ENCODE measurements around the gene TSSK2.
"Not testable (repeated sequence)": the region's sequence is repeated elsewhere in the genome, so short reads cannot be mapped to it uniquely, and the experiment has no call there.

Gene TSSK2

DNA sequence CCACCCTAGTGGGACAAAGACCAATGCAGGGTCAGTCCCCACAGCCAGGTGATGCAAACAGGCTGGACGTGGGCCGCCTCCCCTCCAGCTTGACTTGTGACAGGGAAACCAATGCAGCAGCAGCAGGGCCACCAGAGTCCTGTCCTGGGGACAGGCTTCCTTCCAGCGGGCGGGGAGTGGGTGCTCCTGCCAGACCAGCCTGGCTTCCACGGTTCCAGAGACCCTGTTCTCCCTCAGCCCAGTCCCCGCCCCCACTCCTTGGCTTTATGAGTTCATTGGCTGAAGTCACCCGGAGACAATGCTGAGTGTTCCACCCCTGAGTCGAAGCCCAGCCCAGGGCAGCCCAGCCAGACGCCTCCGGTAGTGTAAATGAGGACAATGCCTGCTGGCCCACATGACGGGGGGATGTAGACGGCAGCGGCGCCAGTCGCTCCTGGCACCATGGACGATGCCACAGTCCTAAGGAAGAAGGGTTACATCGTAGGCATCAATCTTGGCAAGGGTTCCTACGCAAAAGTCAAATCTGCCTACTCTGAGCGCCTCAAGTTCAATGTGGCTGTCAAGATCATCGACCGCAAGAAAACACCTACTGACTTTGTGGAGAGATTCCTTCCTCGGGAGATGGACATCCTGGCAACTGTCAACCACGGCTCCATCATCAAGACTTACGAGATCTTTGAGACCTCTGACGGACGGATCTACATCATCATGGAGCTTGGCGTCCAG lies at the start of gene TSSK2:
Gene TSSK2, plus strand, starts transcription at position 350 of the 726 bp plus-strand sequence. Its CDS starts 92 bp downstream, at position 442.
- no peak for DNase-seq

DNA sequence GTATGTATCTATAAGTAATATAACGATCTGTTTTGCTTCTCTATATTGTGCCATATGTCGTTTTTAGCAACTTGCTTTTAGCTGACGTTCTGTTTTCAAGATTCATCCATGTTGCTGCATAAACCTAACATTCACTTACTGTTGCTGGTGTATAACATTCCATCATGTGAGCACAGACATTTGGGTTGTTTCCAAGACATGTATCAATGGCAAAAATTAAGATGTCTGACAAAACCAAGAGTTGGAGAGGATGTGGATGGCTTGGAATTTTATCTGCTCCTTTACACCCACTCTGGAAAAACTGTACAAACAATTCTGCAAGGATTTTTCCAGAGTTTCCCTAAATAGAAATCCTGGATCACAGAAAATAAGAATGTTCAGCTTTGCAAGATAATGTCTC lies 49.8 kb upstream of the TSSK2 start:
- DNase-seq = no peak

- no peak for DNase-seq
These were observed 49.0 kb upstream of the TSSK2 start for GRCh38 chr22:19082101-19082500.

DNA sequence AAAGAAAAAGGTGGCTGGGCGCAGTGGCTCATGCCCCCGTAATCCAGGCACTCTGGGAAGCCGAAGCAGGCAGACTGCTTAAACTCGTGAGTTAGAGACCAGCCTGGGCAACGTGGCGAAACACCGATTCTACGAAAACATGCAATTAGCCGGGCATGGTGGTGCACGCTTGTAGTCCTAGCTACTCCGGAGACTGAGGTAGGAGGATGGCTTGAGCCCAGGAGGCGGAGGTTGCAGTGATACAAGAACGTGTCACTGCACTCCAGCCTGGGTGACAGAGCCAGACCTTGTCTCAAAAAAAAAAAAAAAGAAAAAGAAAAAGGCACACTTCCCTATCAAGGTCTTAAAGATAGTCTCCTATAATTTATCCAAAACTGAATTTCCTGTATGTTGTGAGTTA lies 48.3 kb upstream of the TSSK2 start:
- no peak for DNase-seq

DNA sequence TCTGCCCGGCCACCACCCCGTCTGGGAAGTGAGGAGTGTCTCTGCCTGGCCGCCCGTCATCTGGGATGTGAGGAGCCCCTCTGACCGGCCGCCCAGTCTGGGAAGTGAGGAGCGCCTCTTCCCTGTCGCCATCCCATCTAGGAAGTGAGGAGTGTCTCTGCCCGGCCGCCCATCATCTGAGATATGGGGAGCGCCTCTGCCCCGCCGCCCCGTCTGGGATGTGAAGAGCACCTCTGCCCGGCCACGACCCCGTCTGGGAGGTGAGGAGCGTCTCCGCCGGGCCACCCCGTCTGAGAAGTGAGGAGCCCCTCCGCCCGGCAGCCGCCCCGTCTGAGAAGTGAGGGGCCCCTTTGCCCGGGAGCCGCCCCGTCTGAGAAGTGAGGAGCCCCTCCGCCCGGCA lies 47.0 kb upstream of the TSSK2 start:
- not testable (repeated sequence) for DNase-seq

DNA sequence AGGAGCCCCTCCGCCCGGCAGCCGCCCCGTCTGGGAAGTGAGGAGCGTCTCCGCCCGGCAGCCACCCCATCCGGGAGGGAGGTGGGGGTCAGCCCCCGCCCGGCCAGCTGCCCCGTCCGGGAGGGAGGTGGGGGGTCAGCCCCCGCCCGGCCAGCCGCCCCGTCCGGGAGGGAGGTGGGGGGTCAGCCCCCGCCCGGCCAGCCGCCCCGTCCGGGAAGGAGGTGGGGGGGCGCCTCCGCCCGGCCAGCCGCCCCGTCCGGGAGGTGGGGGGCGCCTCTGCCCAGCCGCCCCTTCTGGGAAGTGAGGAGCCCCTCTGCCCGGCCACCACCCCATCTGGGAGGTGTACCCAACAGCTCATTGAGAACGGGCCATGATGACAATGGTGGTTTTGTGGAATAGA lies 46.5 kb upstream of the TSSK2 start:
- not testable (repeated sequence) for DNase-seq

DNA sequence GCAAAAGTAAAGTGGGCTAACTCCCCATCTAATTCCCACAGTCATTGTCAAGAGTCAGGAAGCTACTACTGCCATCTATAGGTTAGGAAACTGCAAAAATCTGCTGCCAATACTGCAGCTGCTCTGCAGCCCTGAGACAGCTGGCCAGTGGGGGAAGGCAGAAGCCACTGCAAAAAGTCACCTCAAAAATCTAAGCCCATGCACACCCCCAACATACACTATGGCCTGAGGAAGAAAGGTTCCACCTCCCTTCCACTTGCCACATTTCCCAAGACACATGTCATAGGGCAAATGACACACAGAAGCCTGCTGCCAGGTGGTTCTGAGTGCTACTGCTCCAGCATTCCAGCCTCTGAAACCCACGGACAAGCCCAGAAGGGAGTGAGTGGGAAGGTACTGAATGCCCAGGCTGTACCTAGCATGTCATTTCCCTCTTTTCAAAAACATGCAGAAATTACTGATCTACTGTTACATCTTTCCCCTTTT lies 45.8 kb upstream of the TSSK2 start:
- DNase-seq = no peak

DNA sequence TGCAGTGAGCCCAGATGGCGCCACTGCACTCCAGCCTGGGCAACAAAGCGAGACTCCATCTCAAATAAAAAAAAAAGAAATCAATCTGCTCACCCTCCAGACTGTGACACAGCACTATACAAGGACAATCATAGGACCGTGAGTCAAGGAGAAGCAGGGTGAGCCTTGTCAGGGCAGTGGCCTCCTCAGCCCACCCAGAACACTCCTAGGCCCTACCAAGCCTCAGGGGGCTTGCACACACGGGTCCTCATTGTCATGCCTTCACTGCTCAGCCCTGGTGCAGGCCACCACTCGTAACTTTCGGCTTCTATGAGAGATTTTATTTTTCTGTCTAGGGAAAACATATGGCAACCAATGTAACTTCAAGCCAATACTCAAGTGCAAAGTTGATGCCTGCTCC lies 44.7 kb upstream of the TSSK2 start:
- DNase-seq = no peak

DNA sequence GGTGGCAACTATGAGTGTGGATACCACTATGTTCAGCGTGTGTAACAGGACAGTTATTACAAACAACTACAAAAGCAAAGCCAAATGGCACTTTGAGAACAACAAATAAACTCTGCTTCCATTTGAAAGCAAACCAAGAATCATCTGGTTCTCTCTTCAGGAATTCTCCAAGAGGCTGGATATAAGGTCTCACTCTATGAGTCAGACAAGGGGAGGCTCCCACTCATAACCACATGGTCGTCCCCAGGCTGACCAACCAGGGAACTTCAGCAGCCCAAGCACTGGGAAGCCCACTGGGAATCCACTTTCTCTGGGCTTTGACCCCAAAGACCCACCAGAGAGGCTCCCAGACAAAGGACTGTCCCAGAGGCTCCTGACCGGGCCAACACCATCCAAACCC lies 44.2 kb upstream of the TSSK2 start:
- no peak for DNase-seq

DNA sequence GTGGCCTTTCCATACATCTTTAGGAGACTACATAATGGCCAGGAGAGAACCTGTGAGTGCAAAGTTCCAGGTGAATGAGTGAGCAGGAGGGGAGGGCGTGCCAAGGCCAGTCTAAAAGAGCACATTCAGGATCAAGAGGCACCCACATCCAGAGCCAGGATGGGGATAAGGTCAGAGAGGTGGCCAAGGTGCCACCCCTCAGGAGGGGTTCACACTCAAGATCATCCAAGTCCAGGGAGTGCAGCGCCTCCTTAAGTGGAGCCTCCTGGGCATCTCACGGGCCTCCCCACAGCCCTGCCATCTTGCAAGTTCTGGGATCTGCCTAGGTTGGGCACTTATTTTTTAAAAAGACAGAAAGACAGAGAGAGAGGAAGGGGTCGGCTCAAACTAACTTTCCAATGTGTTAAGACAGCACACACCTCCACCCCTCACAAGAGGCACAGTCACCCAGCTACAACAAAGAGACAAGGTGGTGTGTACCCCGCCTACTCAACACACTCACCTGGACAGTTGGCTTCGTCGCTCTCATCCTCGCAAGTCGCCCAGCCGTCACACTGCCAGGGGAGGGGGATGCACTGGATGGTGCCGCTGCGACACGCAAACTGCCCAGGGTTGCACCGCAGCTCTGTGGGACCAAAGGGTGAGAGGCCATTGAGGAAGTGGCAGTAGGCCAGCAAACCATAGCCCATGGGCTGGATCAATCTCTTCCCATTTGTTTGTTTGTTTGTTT lies 42.1 kb upstream of the TSSK2 start:
- DNase-seq = no peak

GRCh38 chr22:19090183-19090582 lies 40.9 kb upstream of the TSSK2 start:
- no peak for DNase-seq

- DNase-seq = no peak
These were observed 40.5 kb upstream of the TSSK2 start for GRCh38 chr22:19090586-19091127.

DNA sequence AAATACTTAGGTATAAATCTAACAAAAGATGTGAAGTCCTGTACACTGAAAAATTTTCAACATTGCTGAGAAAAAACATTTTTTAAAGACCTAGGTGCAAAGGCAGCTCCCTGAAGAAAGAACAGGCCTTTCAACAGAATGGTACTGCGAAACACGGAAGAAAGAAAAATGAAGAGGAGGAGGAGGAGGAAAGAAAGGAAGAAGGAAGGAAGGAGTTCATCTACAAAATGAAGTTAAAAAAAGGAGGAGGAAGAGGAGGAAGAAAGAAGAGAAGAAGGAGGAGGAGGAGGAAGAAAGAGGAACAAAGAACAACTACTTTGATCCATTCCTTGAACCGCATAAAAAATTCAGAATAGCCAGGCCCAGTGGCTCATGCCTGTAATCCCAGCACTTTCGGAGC lies 38.4 kb upstream of the TSSK2 start:
- no peak for DNase-seq

GRCh38 chr22:19094393-19094997 lies 36.6 kb upstream of the TSSK2 start:
- no peak for DNase-seq

GRCh38 chr22:19096555-19096954 lies 34.6 kb upstream of the TSSK2 start:
- no peak for DNase-seq

- no peak for DNase-seq
These were observed 33.6 kb upstream of the TSSK2 start for GRCh38 chr22:19097518-19097917.

DNA sequence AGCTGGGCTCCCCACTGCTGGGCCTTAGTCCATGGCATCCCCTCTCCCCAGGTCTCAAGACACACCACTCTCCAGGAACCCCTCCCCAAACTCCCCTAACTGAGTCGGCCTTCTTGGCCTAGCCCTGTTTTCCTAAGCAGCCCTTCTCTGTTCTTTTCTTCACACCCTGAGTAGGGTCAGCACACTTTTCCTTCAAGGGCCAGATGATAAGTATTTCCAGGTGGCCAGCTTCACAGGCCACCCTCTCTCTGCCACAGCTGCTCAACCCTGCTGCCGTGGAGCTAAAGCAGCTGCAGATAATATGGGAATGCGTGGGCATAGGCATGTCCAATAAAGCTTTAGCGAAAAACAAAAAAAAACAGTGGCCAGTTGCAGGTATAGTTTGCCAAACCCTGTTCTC lies 33.0 kb upstream of the TSSK2 start:
- no peak for DNase-seq

DNA sequence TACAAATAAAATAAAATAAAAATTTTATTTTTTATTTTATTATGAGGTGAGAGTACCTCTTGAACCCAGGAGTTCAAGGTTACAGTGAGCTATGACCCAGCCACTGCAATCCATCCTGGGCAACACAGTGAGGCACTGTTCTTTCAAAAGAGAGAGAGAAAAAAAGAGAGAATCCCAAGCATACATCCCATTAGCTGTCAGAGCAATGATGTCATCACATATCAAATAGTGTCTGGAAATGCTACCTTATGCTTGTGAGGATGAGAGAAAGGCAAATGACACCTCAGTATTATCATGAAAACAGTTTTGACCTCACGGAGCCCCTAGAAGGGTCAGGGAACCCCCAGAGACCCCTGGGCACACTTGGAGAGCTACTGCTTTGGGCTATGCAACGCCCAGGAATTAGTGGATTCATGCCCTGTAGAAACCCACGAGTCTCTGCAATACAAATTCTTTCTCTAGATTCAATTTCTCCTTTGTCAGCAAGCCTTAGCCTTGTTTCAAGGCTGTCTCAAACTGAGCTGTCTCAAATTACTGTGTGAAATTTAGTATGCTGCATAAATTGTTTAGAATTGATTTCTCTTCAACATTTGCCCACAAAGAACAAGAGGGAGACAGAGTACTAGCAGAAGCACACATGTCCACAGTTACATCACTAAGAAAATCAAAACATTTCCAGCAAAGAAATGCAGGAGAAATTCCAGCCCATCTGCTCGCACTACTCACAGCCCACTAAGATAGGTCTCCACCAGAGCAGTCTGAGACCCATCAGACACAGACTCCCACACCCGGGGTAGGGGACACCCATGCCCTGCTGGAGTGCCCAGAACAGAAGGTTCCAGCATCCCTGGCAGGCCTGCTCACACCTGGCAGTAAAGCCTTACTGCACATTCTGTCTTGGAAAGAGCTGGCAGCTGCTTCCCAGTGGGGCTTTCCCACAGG lies 27.0 kb upstream of the TSSK2 start:
- no peak for DNase-seq

GRCh38 chr22:19105456-19105855 lies 25.7 kb upstream of the TSSK2 start:
- DNase-seq = no peak

GRCh38 chr22:19105867-19106802 lies 25.0 kb upstream of the TSSK2 start:
- peak; percentile 50 for DNase-seq

Data from stimulated activated CD4-positive, alpha-beta T cell treated with anti-CD3 and anti-CD28 coated beads, Interleukin-4, amount 100 ng/mL, for 1 hour (primary cell).